GM11168 (cell line): ENCODE data around the gene SLCO1B3.
"Not testable (repeated sequence)": the region's sequence is repeated elsewhere in the genome, so short reads cannot be mapped to it uniquely, and the experiment has no call there.

Experiments used
- in situ Hi-C: fragments of 300-500 bp; cut with MboI; formaldehyde crosslinking; loops from one replicate; pipeline ENCODE4 v1.12.0; 2022; ENCODE audit warnings: low sequenced_read_pairs; ENCODE audit not compliant: unreplicated experiment

Gene SLCO1B3

GRCh38 chr12:20810487-20810886 is at the start of gene SLCO1B3:
Gene SLCO1B3, plus strand, starts transcription at chr12:20810705. Its CDS starts 5,034 bp downstream, at chr12:20815739.
- in situ Hi-C loops = no loop called here

DNA sequence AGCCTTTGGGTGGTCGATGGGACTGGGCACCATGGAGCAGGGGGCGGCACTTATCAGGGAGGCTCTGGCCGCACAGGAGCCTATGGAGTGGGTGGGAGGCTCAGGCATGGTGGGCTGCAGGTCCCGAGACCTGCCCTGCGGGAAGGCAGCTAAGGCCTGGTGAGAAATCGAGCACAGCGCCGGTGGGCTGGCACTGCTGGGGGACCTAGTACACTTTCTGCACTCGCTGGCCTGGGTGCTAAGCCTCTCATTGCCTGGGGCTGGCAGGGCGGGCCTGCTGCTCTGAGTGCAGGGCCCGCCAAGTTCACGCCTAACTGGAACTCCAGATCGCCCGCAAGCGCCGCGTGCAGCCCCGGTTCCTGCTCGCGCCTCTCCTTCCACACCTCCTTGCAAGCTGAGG is 33.1 kb upstream of the SLCO1B3 start:
- in situ Hi-C loops = no loop called here

GRCh38 chr12:20778969-20779368 is 31.5 kb upstream of the SLCO1B3 start:
- in situ Hi-C loops = no loop called here

GRCh38 chr12:20779971-20780370 is 30.5 kb upstream of the SLCO1B3 start:
- in situ Hi-C loops = not testable (repeated sequence)

DNA sequence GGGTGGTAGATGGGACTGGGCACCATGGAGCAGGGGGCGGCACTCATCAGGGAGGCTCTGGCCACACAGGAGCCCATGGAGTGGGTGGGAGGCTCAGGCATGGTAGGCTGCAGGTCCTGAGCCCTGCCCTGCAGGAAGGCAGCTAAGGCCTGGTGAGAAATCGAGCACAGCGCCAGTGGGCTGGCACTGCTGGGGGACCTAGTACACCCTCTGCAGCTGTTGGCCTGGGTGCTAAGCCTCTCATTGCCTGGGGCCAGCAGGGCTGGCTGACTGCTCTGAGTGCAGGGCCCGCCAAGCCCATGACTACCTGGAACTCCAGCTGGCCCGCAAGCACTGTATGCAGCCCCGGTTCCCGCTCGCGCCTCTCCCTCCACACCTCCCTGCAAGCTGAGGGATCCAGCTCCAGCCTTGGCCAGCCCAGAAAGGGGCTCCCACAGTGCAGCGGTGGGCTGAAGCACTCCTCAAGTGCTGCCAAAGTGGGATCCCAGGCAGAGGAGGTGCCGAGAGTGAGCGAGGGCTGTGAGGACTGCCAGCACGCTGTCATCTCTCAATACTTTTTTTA is 26.6 kb upstream of the SLCO1B3 start:
- in situ Hi-C loops = not testable (repeated sequence)

- in situ Hi-C loops = no loop called here
These were observed 17.5 kb upstream of the SLCO1B3 start for GRCh38 chr12:20792971-20793370.

- in situ Hi-C loops = no loop called here
These were observed 12.0 kb upstream of the SLCO1B3 start for GRCh38 chr12:20798554-20798953.

GRCh38 chr12:20800160-20800559 is 10.3 kb upstream of the SLCO1B3 start:
- in situ Hi-C loops = no loop called here

DNA sequence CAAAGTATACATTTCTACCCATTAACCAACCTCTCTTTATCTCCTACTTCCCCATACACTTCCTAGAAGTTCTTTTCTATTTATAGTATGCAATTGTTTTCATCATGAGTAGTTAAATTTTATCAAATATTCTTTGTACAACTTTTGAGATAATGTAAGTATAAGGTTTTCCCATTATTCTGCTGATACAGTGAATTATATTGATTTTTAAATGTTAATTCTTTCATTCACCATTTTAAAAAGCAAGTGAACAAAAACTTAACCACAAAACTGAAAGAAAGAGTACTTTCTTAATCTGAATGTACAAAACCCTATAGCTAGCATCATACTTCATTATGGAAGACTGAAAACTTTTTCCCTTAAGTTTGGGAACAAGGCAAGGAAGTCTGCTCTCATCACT is 9.5 kb upstream of the SLCO1B3 start:
- in situ Hi-C loops = no loop called here

GRCh38 chr12:20805921-20806320 is 4.6 kb upstream of the SLCO1B3 start:
- in situ Hi-C loops = no loop called here

DNA sequence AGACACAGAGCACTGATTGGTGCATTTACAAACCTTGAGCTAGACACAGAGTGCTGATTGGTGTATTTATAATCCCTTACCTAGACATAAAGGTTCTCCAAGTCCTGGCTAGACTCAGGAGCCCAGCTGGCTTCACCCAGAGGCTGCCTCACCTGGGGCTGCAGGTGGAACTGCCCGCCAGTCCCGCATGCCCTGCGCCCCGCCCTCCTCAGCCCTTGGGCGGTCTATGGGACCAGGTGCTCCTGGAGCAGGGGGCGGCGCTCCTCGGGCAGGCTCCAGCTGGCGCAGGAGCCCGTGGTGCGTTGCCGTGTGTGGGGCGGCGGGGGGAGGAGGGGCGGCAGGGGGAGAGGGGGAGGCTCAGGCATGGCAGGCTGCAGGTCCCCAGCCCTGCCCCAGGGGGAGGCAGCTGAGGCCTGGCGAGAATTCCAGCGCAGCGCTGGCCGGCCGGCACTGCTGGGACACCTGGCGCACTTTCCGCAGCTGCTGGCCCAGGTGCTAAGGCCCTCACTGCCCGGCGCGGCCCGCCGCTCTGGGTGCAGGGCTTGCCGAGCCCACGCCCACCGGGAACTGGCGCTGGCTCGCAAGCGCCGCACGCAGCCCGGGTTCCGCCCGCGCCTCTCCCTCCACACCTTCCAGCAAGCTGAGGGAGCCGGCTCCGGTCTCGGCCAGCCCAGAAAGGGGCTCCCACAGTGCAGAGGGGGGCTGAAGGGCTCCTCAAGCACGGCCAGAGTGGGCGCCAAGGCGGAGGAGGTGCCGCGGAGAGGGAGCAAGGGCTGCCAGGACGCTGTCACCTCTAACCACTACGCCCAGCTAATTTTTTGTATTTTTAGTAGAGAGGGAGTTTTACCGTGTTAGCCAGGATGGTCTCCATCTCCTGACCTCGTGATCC is 3.1 kb upstream of the SLCO1B3 start:
- in situ Hi-C loops = no loop called here

DNA sequence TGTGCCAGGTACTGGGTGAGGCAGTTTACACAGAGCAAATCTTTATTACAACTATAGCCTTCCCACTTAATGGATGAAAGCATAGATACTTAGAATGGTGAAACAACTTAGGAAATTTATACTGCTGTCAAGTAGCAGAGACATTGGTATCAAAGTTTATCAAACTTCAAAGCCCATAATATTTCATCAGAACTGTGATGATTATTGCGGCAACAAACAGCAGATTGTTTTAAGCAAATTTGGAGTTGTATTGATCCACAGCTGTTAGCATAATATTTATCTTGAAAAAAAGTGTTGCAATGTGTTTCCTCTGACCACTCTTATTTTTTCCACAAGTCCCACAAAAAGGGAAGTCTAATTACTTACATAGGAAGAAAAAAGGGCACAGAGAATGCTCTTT is 2.0 kb upstream of the SLCO1B3 start:
- in situ Hi-C loops = no loop called here

- in situ Hi-C loops = no loop called here
These were observed 5.1 kb downstream of the SLCO1B3 start for GRCh38 chr12:20815574-20815973.

GRCh38 chr12:20822415-20822814 is 11.9 kb downstream of the SLCO1B3 start:
- in situ Hi-C loops = no loop called here

DNA sequence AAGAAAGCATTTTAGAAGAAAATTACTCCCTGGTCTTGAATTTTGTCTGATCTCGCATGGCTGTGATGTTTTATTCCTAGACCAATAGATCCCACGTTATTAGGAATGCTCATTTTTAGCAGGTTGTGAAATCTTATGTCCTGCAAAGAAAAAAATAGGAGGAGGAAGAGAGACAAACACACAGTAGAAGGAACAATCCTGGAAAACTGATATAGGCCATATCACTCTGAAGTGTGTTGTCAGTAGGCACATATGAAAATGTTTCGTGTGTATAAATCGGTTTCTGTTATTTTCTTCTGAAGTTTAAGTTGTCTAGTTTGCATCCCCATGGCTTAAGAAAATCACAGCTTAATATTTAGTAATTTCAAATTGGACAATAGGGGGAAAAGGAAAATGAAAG is 12.4 kb downstream of the SLCO1B3 start:
- in situ Hi-C loops = no loop called here

- in situ Hi-C loops = no loop called here
These were observed 19.4 kb downstream of the SLCO1B3 start for GRCh38 chr12:20829919-20830318.

GRCh38 chr12:20830456-20830855 is 20.0 kb downstream of the SLCO1B3 start:
- in situ Hi-C loops = no loop called here

DNA sequence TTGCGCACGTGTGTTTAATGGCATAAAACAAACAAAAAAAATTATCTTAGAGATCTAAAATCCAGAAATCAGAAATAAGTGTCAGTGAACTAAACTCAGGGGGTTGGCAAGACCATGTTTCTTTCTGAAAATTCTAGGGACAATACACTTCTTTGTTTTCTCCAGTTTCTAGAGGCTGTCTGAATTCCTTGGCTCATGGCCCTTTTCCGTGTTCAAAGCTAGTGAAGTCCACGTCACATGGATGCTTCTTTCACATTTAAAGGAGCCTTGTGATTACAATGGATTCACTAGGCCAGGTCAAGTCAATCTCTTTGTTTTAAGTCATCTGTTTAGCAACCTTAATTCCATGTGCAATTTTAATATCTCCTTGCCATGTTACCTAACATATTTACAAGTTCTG is 22.4 kb downstream of the SLCO1B3 start:
- in situ Hi-C loops = no loop called here

- in situ Hi-C loops = no loop called here
These were observed 42.1 kb downstream of the SLCO1B3 start for GRCh38 chr12:20852649-20853048.

- in situ Hi-C loops = no loop called here
These were observed 52.6 kb downstream of the SLCO1B3 start for GRCh38 chr12:20863056-20863455.

GRCh38 chr12:20865873-20866272 is 55.4 kb downstream of the SLCO1B3 start:
- in situ Hi-C loops = no loop called here

DNA sequence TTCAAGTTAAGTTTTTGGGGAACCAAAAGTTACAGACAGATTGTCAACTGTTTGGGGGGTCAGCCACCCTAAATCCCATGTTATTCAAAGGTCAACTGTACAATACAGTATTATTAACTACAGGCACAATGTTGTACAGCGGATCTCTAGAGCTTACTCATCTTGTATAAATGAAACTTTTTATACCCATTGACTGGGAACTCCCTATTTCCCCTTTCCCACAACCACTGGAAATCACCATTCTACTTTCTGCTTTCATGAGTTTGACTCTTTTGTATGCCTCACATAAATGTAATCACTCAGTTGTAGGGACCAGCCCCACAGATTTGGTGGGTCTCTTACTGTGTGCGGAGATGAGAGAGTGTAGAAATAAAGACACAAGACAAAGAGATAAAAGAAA is 57.8 kb downstream of the SLCO1B3 start:
- in situ Hi-C loops = no loop called here
